AG04450 (cell line): ENCODE results near the gene RPL13. TPM values are rescaled to one million over a fixed set of nuclear protein-coding genes. Genes with fewer than 3 reads are reported as not detected.

Source experiments
- CTCF ChIA-PET: fragments of 300-600, 350-600 bp; formaldehyde crosslinking; extraction: SDS; loops from one replicate; lab custom pipeline; 2022; ENCODE audit warnings: antibody characterized with exemption, inconsistent platforms; lab: Charles Lee
- POLR2A ChIA-PET: fragments of 350-600 bp; formaldehyde crosslinking; extraction: SDS; loops from one replicate; lab custom pipeline; 2021; ENCODE audit warnings: antibody characterized with exemption, inconsistent platforms; lab: Yijun Ruan, JAX
- DNase-seq: peaks from one replicate; pipeline ENCODE4 v3.0.0-alpha.2; 2011; ENCODE audit warnings: low read depth, low spot score
- H3K27ac ChIP-seq: one replicate; pipeline ENCODE4 v1.5.1; 2012; ENCODE audit warnings: low read depth, low read length, control low read depth
- H3K27me3 ChIP-seq: one replicate; pipeline ENCODE4 v1.6.0; 2012; ENCODE audit warnings: low read length; ENCODE audit not compliant: control insufficient read depth, insufficient read depth
- H3K4me3 ChIP-seq: 2 replicates; pipeline ENCODE4 v1.5.1; 2011; ENCODE audit warnings: mild to moderate bottlenecking, low read depth, low read length, control low read depth
- H3K9me3 ChIP-seq: 2 replicates; pipeline ENCODE4 v1.5.1; 2012; ENCODE audit warnings: low read length; ENCODE audit not compliant: control insufficient read depth, insufficient read depth
- CTCF ChIP-seq: IDR thresholded peaks from 2 replicates; pipeline ENCODE4 v1.5.1; 2011; ENCODE audit warnings: low read depth, low read length, control low read depth, inconsistent platforms
- polyA plus RNA-seq: library from polyadenylated mRNA; depleted of rRNA; stranded (reverse); fragments of >200 nt; gene quantifications from 2 replicates; pipeline ENCODE4 v1.2.3, GENCODE V29; 2011

The RPL13 gene
- polyA plus RNA-seq, 1 experiment = 2,214 TPM

GRCh38 chr16:89541792-89542191, 18.7 kb upstream of the RPL13 start:
- CTCF ChIA-PET = no interaction called here
- no peak for TF ChIP-seq CTCF
- Histone ChIP-seq H3K9me3 (no peaks in the 10 kb centered on the region; the same call in 1 of the 2 replicates), H3K27me3 (no peaks in the 10 kb centered on the region), H3K27ac (no peak overlapping the region), H3K4me3 (no peak overlapping the region)
- POLR2A ChIA-PET = no interaction called here
- DNase-seq = no peak

- CTCF ChIA-PET = no interaction called here
- no peak for TF ChIP-seq CTCF
- no peak overlapping the region for H3K4me3 ChIP-seq
- POLR2A ChIA-PET = no interaction called here
- H3K9me3 ChIP-seq = no peaks in the 10 kb centered on the region; the same call in 1 of the 2 replicates
- H3K27me3 ChIP-seq = no peaks in the 10 kb centered on the region
- no peak overlapping the region for H3K27ac ChIP-seq
- DNase-seq = no peak
Measured at GRCh38 chr16:89544113-89544512, 16.4 kb upstream of the RPL13 start.

GRCh38 chr16:89544713-89545043, 15.8 kb upstream of the RPL13 start:
- no peak overlapping the region for H3K4me3 ChIP-seq
- no peak for TF ChIP-seq CTCF
- DNase-seq = no peak
- no peaks in the 10 kb centered on the region for H3K27me3 ChIP-seq
- no peaks in the 10 kb centered on the region; the same call in 1 of the 2 replicates for H3K9me3 ChIP-seq
- POLR2A ChIA-PET = no interaction called here
- CTCF ChIA-PET = no interaction called here
- no peak overlapping the region for H3K27ac ChIP-seq

GRCh38 chr16:89545044-89545830, 15.2 kb upstream of the RPL13 start:
- POLR2A ChIA-PET = no interaction called here
- H3K9me3 ChIP-seq = no peaks in the 10 kb centered on the region; the same call in 1 of the 2 replicates
- TF ChIP-seq CTCF = no peak
- no peak for DNase-seq
- no peaks in the 10 kb centered on the region for H3K27me3 ChIP-seq
- no peak overlapping the region for H3K4me3 ChIP-seq
- CTCF ChIA-PET = no interaction called here
- H3K27ac ChIP-seq = no peak overlapping the region

GRCh38 chr16:89545831-89546574, 14.5 kb upstream of the RPL13 start:
- no peak for TF ChIP-seq CTCF
- no peaks in the 10 kb centered on the region; the same call in 1 of the 2 replicates for H3K9me3 ChIP-seq
- no peak overlapping the region for H3K27ac ChIP-seq
- POLR2A ChIA-PET = no interaction called here
- no peak overlapping the region for H3K4me3 ChIP-seq
- no peak for DNase-seq
- no peaks in the 10 kb centered on the region for H3K27me3 ChIP-seq
- CTCF ChIA-PET = no interaction called here
